ENCODE data around the gene UBE2J1. TPM values are rescaled to one million over a fixed set of nuclear protein-coding genes. Genes with fewer than 3 reads are reported as not detected.

Gene UBE2J1
- polyA plus RNA-seq, 2 of the 4 experiments (the other 2 are of a cell fraction): 12.6 to 32.7 TPM

DNA sequence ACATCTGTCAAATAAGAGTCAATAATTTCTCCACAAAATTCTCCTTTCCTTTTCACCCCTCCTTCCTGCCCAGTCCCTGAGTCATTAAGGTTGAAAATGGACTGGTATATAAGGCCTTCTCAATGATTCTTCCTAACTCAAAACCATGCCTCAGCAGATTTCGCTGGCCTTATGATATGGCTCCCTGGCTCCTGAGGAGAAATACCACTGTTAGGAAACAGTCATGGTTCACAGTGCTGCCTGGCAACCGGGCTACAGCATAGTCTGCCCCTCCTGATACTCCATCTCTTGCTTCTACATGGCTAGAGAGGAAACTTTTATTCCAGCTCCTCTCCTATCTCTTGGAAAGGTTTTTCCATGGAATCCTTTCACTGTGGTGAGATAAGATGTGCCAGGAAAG is 4.7 kb downstream of the UBE2J1 start:
- no peak overlapping the region for H3K27ac ChIP-seq
- H3K4me2 ChIP-seq: no peak overlapping the region
- WGBS (ENCODE audit: missing lambda C conversion rate): 68% methylated on average over 2 of the region's 2 CpGs
- no peak for ATAC-seq
- H3K4me3 ChIP-seq: no peak overlapping the region
- TF ChIP-seq HDAC2 (IDR thresholded peaks at IDR 0.05): no peak
- no peak for TF ChIP-seq FOSB (CRISPR knock-in tag; IDR thresholded peaks at IDR 0.05)
- TF ChIP-seq EHMT2 (IDR thresholded peaks at IDR 0.05; ENCODE audit: low read depth): no peak
- TF ChIP-seq MAFK (IDR thresholded peaks at IDR 0.05; ENCODE audit: partially characterized antibody): peak; percentile 65
- TF ChIP-seq MAZ (IDR thresholded peaks at IDR 0.05; ENCODE audit: borderline replicate concordance, low read depth, low read length): no peak
- FAIRE-seq: no peak
- peaks cover 20% of the 10 kb centered on the region; the same call in 1 of the 3 replicates for H3K4me1 ChIP-seq
- ChIA-PET CTCF (interaction anchor here (1.4 to 3.9 kb wide), 4 partner anchors 37 to 364 kb away, joined by 3 to 18 read pairs (median 4); no protein-coding TSS in a partner anchor), POLR2A (no interaction called here)
- no peak for DNase-seq (ENCODE audit: low read depth in 1 of 2, low spot score in 1 of 2)
- no peaks in the 10 kb centered on the region for H3K9me3 ChIP-seq

DNA sequence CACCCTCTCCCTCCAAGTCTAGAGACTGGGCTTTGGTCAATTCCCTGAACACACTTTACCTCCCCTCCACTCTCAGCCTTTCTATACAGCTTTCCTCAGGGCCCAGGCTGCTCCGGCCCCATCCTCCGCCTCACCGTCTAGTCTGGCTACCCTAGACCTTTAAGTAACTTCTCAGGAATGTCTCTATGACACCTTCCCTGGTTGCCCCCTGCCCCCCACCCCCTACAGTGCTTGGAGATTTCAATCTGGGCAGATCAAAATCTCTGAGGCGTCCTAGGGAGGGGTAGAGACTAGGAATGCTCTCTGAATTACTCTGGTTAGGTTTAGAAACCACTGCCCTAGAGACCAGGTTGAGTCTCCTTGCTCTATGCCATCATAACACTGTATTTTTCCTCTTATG is 6.1 kb downstream of the UBE2J1 start:
- Histone ChIP-seq H3K9me3 (no peaks in the 10 kb centered on the region), H3K4me2 (no peak overlapping the region), H3K4me1 (peaks cover 19% of the 10 kb centered on the region; the same call in 1 of the 3 replicates), H3K4me3 (no peak overlapping the region), H3K27ac (no peak overlapping the region)
- ChIA-PET CTCF (interaction anchor here (2.1 kb wide), 1 partner anchor 45 kb away, joined by 4 read pairs; no protein-coding TSS in a partner anchor), POLR2A (interaction anchor here (0.7 kb wide), 1 partner anchor 10 kb away, joined by 3 read pairs; no protein-coding TSS in a partner anchor)
- TF ChIP-seq RCOR1 (IDR thresholded peaks at IDR 0.05; ENCODE audit: low read depth, low read length): no peak
- TF ChIP-seq RFX5 (IDR thresholded peaks at IDR 0.05): no peak
- TF ChIP-seq EHMT2 (IDR thresholded peaks at IDR 0.05; ENCODE audit: low read depth): no peak
- TF ChIP-seq, protein P1, sequence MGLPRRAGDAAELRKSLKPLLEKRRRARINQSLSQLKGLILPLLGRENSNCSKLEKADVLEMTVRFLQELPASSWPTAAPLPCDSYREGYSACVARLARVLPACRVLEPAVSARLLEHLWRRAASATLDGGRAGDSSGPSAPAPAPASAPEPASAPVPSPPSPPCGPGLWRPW (IDR thresholded peaks at IDR 0.05): no peak
- no peak for TF ChIP-seq NR3C1 (IDR thresholded peaks at IDR 0.05)
- TF ChIP-seq TFCP2L1 (CRISPR knock-in tag; IDR thresholded peaks at IDR 0.05): no peak
- no peak for TF ChIP-seq ZFP36 (IDR thresholded peaks at IDR 0.05; ENCODE audit: borderline replicate concordance, partially characterized antibody)
- TF ChIP-seq CTCF (IDR thresholded peaks at IDR 0.05): no peak
- FAIRE-seq (no peak), ATAC-seq (peak in 1 of 2 experiments; percentile 27; a peak in 2 of 6 replicates), DNase-seq (ENCODE audit: low read depth in 1 of 2, low spot score in 1 of 2) (no peak)
- WGBS (ENCODE audit: missing lambda C conversion rate): 93% methylated on average over 3 of the region's 4 CpGs

- FAIRE-seq (no peak), DNase-seq (ENCODE audit: low read depth in 1 of 2, low spot score in 1 of 2) (no peak), ATAC-seq (no peak)
- TF ChIP-seq RCOR1 (IDR thresholded peaks at IDR 0.05; ENCODE audit: low read depth, low read length) (no peak), ZC3H11A (IDR thresholded peaks at IDR 0.05) (no peak), PHF8 (IDR thresholded peaks at IDR 0.05; ENCODE audit: borderline replicate concordance, low read depth) (no peak), RAD21 (conservative IDR thresholded peaks at IDR 0.05 in 1 of 2, IDR thresholded peaks at IDR 0.05 in 1 of 2) (no peak), CBX2 (IDR thresholded peaks at IDR 0.05; ENCODE audit: borderline replicate concordance, low read depth) (no peak), RNF2 (IDR thresholded peaks at IDR 0.05; ENCODE audit: borderline replicate concordance, low read depth) (no peak), ESRRA (IDR thresholded peaks at IDR 0.05; ENCODE audit: borderline replicate concordance, low read length) (no peak), TP53 (CRISPR knock-in tag; IDR thresholded peaks at IDR 0.05) (no peak), CHD4 (IDR thresholded peaks at IDR 0.05; ENCODE audit: borderline replicate concordance) (no peak), NPAS2 (CRISPR knock-in tag; IDR thresholded peaks at IDR 0.05; ENCODE audit: borderline replicate concordance) (no peak), CHD2 (IDR thresholded peaks at IDR 0.05; ENCODE audit: low read length, partially characterized antibody) (no peak), EHMT2 (IDR thresholded peaks at IDR 0.05; ENCODE audit: low read depth) (no peak), E2F6 (IDR thresholded peaks at IDR 0.05; ENCODE audit: borderline replicate concordance, low read depth) (no peak), JUN (IDR thresholded peaks at IDR 0.05) (no peak), CEBPB (IDR thresholded peaks at IDR 0.05) (no peak), KDM5A (IDR thresholded peaks at IDR 0.05) (no peak), CTCF (IDR thresholded peaks at IDR 0.05) (no peak), CBX8 (IDR thresholded peaks at IDR 0.05) (no peak)
- TF ChIP-seq, protein P1 (IDR thresholded peaks at IDR 0.05): no peak
- H3K4me3 ChIP-seq: no peak overlapping the region
- WGBS (ENCODE audit: missing lambda C conversion rate): 96% methylated on average over 2 of the region's 2 CpGs
- no peak overlapping the region for H3K4me2 ChIP-seq
- H3K4me1 ChIP-seq: peaks cover 4% of the 10 kb centered on the region; the same call in 1 of the 3 replicates
- H3K9me3 ChIP-seq: no peaks in the 10 kb centered on the region
- POLR2A ChIA-PET: no interaction called here
- CTCF ChIA-PET: no interaction called here
- H3K27ac ChIP-seq: no peak overlapping the region
These were observed 13.0 kb downstream of the UBE2J1 start for GRCh38 chr6:89339565-89339964.
